ENCODE results near the gene FAM20A. TPM values are rescaled to one million over a fixed set of nuclear protein-coding genes. Genes with fewer than 3 reads are reported as not detected.

The FAM20A gene
- polyA plus RNA-seq, 3 donors: 0.91 to 1.6 TPM; not detected in 1

DNA sequence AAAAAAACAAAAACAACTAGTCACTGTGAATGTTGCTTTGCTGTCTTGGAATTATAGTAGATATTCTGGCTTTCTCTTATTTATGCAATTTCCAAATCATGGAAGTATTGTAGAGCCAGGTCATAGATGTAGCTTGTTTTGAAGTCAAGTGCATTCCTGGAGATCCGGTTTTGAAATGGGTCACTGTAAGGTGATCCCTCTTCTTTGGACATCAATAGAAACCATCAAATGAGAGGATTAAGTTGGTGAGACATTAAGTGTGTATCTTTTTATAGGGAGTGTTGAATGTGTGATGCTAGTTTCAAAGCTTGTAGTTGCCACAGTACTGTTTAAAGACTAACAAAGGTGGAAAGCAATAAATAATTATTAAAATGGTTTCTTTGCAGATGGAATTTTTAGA, 84.4 kb downstream of the FAM20A start:
- H3K27me3 Mint-ChIP-seq (ENCODE audit: low read depth in 3 of 3): peaks cover 0 to 5% (median 0%) of the 10 kb centered on the region in 3 donors
- peaks cover 37% of the 10 kb centered on the region for H3K4me1 Mint-ChIP-seq
- H3K27me3 ChIP-seq (ENCODE audit: control insufficient read depth in 2 of 2, insufficient read depth in 2 of 2, low read length in 2 of 2): no peaks in the 10 kb centered on the region
- H2AFZ ChIP-seq (ENCODE audit: insufficient read depth, low read depth, low read length, poor library complexity, severe bottlenecking): no peak overlapping the region
- 86% methylated on average over 1 of the region's 1 CpG for WGBS (ENCODE audit: insufficient coverage)
- peaks cover 99% of the 10 kb centered on the region for H3K79me2 ChIP-seq (ENCODE audit: insufficient read depth, low read length)
- H3K9ac ChIP-seq (ENCODE audit: insufficient read depth, low read length, poor library complexity, severe bottlenecking): no peak overlapping the region
- no peaks in the 10 kb centered on the region for H3K9me3 ChIP-seq (replicated peaks in 1 of 2; ENCODE audit: control insufficient read depth in 1 of 2, insufficient read depth in 1 of 2, low read length in 2 of 2)
- peaks cover 0 to 5% (median 0%) of the 10 kb centered on the region in 7 donors for H3K9me3 Mint-ChIP-seq
- H3K27ac ChIP-seq (ENCODE audit: low read depth in 1 of 2, low read length in 2 of 2): no peak overlapping the region
- intact Hi-C loops (cut with micrococcal nuclease): loop anchor here in 1 of 2 donors (10.0 kb wide), 1 partner anchor 728 kb away; no protein-coding TSS in a partner anchor
- H3K4me1 ChIP-seq (ENCODE audit: control insufficient read depth in 1 of 2, insufficient read depth in 2 of 2, low read length in 2 of 2): peaks cover 22 to 34% of the 10 kb centered on the region in 2 donors
- TF ChIP-seq, protein P1, sequence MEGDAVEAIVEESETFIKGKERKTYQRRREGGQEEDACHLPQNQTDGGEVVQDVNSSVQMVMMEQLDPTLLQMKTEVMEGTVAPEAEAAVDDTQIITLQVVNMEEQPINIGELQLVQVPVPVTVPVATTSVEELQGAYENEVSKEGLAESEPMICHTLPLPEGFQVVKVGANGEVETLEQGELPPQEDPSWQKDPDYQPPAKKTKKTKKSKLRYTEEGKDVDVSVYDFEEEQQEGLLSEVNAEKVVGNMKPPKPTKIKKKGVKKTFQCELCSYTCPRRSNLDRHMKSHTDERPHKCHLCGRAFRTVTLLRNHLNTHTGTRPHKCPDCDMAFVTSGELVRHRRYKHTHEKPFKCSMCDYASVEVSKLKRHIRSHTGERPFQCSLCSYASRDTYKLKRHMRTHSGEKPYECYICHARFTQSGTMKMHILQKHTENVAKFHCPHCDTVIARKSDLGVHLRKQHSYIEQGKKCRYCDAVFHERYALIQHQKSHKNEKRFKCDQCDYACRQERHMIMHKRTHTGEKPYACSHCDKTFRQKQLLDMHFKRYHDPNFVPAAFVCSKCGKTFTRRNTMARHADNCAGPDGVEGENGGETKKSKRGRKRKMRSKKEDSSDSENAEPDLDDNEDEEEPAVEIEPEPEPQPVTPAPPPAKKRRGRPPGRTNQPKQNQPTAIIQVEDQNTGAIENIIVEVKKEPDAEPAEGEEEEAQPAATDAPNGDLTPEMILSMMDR (IDR thresholded peaks at IDR 0.05): no peak
- H3K27ac Mint-ChIP-seq: peak overlapping the region in 1 of 7 donors; percentile 6
- no peak overlapping the region for H3K4me3 Mint-ChIP-seq
- DNase-seq: no peak
- peaks cover 42 to 63% of the 10 kb centered on the region in 2 donors for H3K36me3 ChIP-seq (replicated peaks in 1 of 2; ENCODE audit: control insufficient read depth in 1 of 2, insufficient read depth in 2 of 2, low read length in 2 of 2)
- peaks cover 49 to 64% of the 10 kb centered on the region in 2 donors for H3K36me3 Mint-ChIP-seq
- H4K20me1 ChIP-seq (ENCODE audit: insufficient read depth, low read length): peaks cover 81% of the 10 kb centered on the region
- no peak overlapping the region for H3K4me2 ChIP-seq (replicated peaks; ENCODE audit: extremely low read depth, low read length, poor library complexity, severe bottlenecking)
- H3K4me3 ChIP-seq (replicated peaks in 1 of 3; ENCODE audit: low read depth in 2 of 3, low read length in 3 of 3): no peak overlapping the region

DNA sequence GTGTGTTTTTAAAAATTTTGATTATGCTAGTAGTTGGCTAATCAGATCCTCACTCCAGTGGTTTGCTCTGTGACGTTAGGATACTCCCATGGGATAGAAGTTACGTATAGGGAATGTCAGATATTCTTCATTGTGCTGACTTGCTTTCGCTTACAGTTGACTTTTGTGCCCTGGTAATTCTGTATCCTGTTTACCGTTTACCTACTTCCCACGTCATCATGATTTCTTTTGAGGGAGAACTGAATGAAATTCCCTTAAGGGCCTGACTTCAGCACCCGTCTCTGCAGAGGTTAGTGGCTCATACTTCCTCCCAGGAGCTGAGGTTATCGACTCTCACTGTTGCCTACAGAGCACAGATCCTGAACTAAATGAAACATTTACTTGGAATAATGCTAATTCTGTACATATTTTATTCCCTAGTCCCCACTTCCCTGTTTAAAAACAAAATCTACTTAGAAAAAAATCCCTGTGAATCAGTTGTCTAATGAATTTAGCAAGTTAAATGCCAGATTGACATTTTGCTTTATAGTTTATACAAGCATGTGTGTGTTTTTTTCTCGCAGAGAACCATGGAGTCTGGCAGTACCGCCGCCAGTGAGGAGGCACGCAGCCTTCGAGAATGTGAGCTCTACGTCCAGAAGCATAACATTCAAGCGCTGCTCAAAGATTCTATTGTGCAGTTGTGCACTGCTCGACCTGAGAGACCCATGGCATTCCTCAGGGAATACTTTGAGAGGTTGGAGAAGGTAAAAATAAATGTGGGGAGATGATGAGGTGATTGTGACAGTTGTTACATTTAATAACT, 86.1 kb downstream of the FAM20A start:
- Mint-ChIP-seq H3K9me3 (peaks cover 0 to 5% (median 0%) of the 10 kb centered on the region in 7 donors), H3K27me3 (ENCODE audit: low read depth in 3 of 3) (peaks cover 0 to 5% (median 0%) of the 10 kb centered on the region in 3 donors), H3K4me3 (peak overlapping the region; percentile 2 to 97), H3K27ac (peak overlapping the region in 2 of 7 donors; percentile 51 to 60), H3K36me3 (peaks cover 47 to 59% of the 10 kb centered on the region in 2 donors), H3K4me1 (peaks cover 48% of the 10 kb centered on the region)
- Histone ChIP-seq H3K27ac (ENCODE audit: low read depth in 1 of 2, low read length in 2 of 2) (peak overlapping the region in 1 of 2 donors; percentile 98), H3K9me3 (replicated peaks in 1 of 2; ENCODE audit: control insufficient read depth in 1 of 2, insufficient read depth in 1 of 2, low read length in 2 of 2) (no peaks in the 10 kb centered on the region), H4K20me1 (ENCODE audit: insufficient read depth, low read length) (peaks cover 64% of the 10 kb centered on the region), H3K4me2 (replicated peaks; ENCODE audit: extremely low read depth, low read length, poor library complexity, severe bottlenecking) (peak overlapping the region; percentile 91), H3K4me3 (replicated peaks in 1 of 3; ENCODE audit: low read depth in 2 of 3, low read length in 3 of 3) (peak overlapping the region in 1 of 3 experiments; percentile 90), H2AFZ (ENCODE audit: insufficient read depth, low read depth, low read length, poor library complexity, severe bottlenecking) (no peak overlapping the region), H3K79me2 (ENCODE audit: insufficient read depth, low read length) (peaks cover 92% of the 10 kb centered on the region), H3K36me3 (replicated peaks in 1 of 2; ENCODE audit: control insufficient read depth in 1 of 2, insufficient read depth in 2 of 2, low read length in 2 of 2) (peaks cover 39 to 52% of the 10 kb centered on the region in 2 donors), H3K9ac (ENCODE audit: insufficient read depth, low read length, poor library complexity, severe bottlenecking) (no peak overlapping the region), H3K27me3 (ENCODE audit: control insufficient read depth in 2 of 2, insufficient read depth in 2 of 2, low read length in 2 of 2) (no peaks in the 10 kb centered on the region), H3K4me1 (ENCODE audit: control insufficient read depth in 1 of 2, insufficient read depth in 2 of 2, low read length in 2 of 2) (peaks cover 37 to 51% of the 10 kb centered on the region in 2 donors)
- WGBS (ENCODE audit: insufficient coverage): 96% methylated on average over 10 of the region's 15 CpGs
- TF ChIP-seq, protein P1 (IDR thresholded peaks at IDR 0.05): no peak
- DNase-seq: no peak
- intact Hi-C loops (cut with micrococcal nuclease): loop anchor here (5.0 to 10.0 kb wide), 3 partner anchors 53 to 730 kb away; partner anchors contain the start of gene FAM20A (in 1 of the 2)

Data from CD14-positive monocyte (primary cell).